Kidney tubule cell (primary cell): Measurements from ENCODE around the gene HOXB5.
A peak's percentile ranks its signal among the peaks of the same experiment; 100 is the strongest.

Experiments
- DNase-seq: peaks from one replicate; pipeline ENCODE4 v3.0.0-alpha.2; 2018; ENCODE audit warnings: low spot score

The HOXB5 gene

GRCh38 chr17:48593126-48593829 lies at the start of gene HOXB5:
TSS of gene HOXB5 (minus strand) at chr17:48593779. CDS start at chr17:48593682, 97 bp downstream.
- DNase-seq: peak; percentile 45

GRCh38 chr17:48642843-48643696 lies 49.5 kb upstream of the HOXB5 start:
- DNase-seq: no peak

- DNase-seq: peak; percentile 41
Measured at GRCh38 chr17:48642059-48642842, 48.7 kb upstream of the HOXB5 start.

GRCh38 chr17:48641541-48642058 lies 48.0 kb upstream of the HOXB5 start:
- DNase-seq: no peak

GRCh38 chr17:48640858-48641180 lies 47.2 kb upstream of the HOXB5 start:
- DNase-seq: no peak

- DNase-seq: no peak
Measured at GRCh38 chr17:48639982-48640857, 46.6 kb upstream of the HOXB5 start.

- no peak for DNase-seq
Measured at GRCh38 chr17:48639136-48639535, 45.6 kb upstream of the HOXB5 start.

- DNase-seq: peak; percentile 59
Measured at GRCh38 chr17:48637323-48638260, 44.0 kb upstream of the HOXB5 start.

GRCh38 chr17:48636177-48637018 lies 42.8 kb upstream of the HOXB5 start:
- DNase-seq: peak; percentile 89

GRCh38 chr17:48634493-48635208 lies 41.1 kb upstream of the HOXB5 start:
- DNase-seq: no peak

- no peak for DNase-seq
Measured at GRCh38 chr17:48633266-48633677, 39.7 kb upstream of the HOXB5 start.

GRCh38 chr17:48632579-48633265 lies 39.1 kb upstream of the HOXB5 start:
- no peak for DNase-seq

GRCh38 chr17:48631693-48632578 lies 38.4 kb upstream of the HOXB5 start:
- DNase-seq: no peak

GRCh38 chr17:48630925-48631692 lies 37.5 kb upstream of the HOXB5 start:
- no peak for DNase-seq

- DNase-seq: no peak
Measured at GRCh38 chr17:48630009-48630924, 36.7 kb upstream of the HOXB5 start.
